ENCODE results near the gene BTBD2. TPM values are rescaled to one million over a fixed set of nuclear protein-coding genes. Genes with fewer than 3 reads are reported as not detected.
A peak's percentile ranks its signal among the peaks of the same experiment; 100 is the strongest.

The BTBD2 gene
- total and polyA plus RNA-seq, 2 of the 13 experiments (the other 11 are each of a cell fraction or from before 2014, with no cell fraction given): 28.1 to 45.3 TPM

DNA sequence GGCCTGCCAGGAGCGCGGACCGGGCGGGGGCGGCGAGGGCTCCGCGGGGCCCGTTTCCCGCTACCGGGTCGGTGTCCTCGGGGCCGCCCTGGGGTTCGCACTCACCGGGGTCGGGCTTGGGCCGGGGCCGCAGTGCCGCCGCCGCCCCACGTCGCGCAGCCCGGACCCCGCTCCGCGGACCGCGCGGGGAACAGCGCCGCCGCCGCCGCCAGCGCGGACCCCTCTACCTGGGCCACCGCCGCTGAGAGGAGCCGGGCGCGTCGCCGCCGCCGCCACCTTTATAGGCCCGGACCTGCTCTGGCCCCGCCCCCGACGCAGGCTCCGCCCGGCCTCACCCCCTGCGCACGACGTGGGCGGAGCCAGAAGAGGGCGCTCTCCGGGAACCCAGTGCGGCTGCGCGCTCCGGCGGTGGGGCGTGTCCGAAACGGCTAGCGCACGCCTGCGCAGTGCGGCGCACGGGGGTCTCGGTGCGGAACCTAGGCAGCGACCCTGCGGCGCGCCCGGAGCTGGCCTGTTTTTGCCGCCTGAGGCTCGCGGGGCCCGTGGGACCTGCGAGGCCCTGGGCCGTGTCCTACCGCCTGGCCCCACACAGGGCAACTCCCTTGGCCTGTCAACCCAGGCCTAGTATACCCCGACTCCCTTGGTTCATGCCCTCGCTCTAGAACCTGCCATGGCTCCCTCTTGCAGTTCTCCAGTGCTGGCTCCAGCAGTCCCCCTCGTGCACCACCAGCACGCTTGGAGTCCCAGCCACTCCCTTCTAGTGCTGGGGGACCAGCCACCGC is 35.7 kb upstream of the BTBD2 start, which contains the start of gene MKNK2 (continued):
- TF ChIP-seq CSRNP2 (CRISPR knock-in tag; conservative IDR thresholded peaks at IDR 0.05; ENCODE audit: low read depth) (no peak), ZIK1 (CRISPR knock-in tag; IDR thresholded peaks at IDR 0.05; ENCODE audit: borderline replicate concordance, low read depth) (peak; percentile 31; the same call in 1 of the 2 replicates), EED (CRISPR knock-in tag; IDR thresholded peaks at IDR 0.05) (peak; percentile 83; the same call in 1 of the 2 replicates), ZNF792 (CRISPR knock-in tag; IDR thresholded peaks at IDR 0.05) (peak; percentile 26; the same call in 1 of the 2 replicates), ZNF280B (CRISPR knock-in tag; IDR thresholded peaks at IDR 0.05; ENCODE audit: borderline replicate concordance) (peak; percentile 81; the same call in 1 of the 2 replicates), ZFP36L1 (CRISPR knock-in tag; IDR thresholded peaks at IDR 0.05) (no peak), SRY (CRISPR knock-in tag; IDR thresholded peaks at IDR 0.05) (peak; percentile 83; the same call in 1 of the 2 replicates), PAX8 (CRISPR knock-in tag; IDR thresholded peaks at IDR 0.05; ENCODE audit: borderline replicate concordance) (0 out of 2 replicates have a peak, but pooled peaks have one; percentile 67), HNRNPK (IDR thresholded peaks at IDR 0.05; ENCODE audit: low read depth, low read length, poor library complexity, severe bottlenecking) (peak; percentile 47), MXD4 (CRISPR knock-in tag; IDR thresholded peaks at IDR 0.05) (peak; percentile 55; the same call in 1 of the 2 replicates), HDAC1 (CRISPR knock-in tag; IDR thresholded peaks at IDR 0.05) (peak; percentile 55), ELF3 (CRISPR knock-in tag; IDR thresholded peaks at IDR 0.05) (0 out of 2 replicates have a peak, but pooled peaks have one; percentile 8), SIX4 (CRISPR knock-in tag; IDR thresholded peaks at IDR 0.05) (no peak), GATA4 (IDR thresholded peaks at IDR 0.05; ENCODE audit: borderline replicate concordance, low read depth) (peak; percentile 55; the same call in 1 of the 2 replicates), AGO2 (optimal IDR thresholded peaks at IDR 0.05; ENCODE audit: low read depth, low read length) (peak; percentile 9)
- TF ChIP-seq, protein P1, sequence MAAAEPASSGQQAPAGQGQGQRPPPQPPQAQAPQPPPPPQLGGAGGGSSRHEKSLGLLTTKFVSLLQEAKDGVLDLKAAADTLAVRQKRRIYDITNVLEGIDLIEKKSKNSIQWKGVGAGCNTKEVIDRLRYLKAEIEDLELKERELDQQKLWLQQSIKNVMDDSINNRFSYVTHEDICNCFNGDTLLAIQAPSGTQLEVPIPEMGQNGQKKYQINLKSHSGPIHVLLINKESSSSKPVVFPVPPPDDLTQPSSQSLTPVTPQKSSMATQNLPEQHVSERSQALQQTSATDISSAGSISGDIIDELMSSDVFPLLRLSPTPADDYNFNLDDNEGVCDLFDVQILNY (CRISPR knock-in tag; conservative IDR thresholded peaks at IDR 0.05): no peak
- TF ChIP-seq, protein P2, sequence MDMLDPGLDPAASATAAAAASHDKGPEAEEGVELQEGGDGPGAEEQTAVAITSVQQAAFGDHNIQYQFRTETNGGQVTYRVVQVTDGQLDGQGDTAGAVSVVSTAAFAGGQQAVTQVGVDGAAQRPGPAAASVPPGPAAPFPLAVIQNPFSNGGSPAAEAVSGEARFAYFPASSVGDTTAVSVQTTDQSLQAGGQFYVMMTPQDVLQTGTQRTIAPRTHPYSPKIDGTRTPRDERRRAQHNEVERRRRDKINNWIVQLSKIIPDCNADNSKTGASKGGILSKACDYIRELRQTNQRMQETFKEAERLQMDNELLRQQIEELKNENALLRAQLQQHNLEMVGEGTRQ (IDR thresholded peaks at IDR 0.05; ENCODE audit: low read depth, low read length): no peak
- TF ChIP-seq, protein P2 (CRISPR knock-in tag; IDR thresholded peaks at IDR 0.05; ENCODE audit: borderline replicate concordance): no peak
- TF ChIP-seq, protein P3, sequence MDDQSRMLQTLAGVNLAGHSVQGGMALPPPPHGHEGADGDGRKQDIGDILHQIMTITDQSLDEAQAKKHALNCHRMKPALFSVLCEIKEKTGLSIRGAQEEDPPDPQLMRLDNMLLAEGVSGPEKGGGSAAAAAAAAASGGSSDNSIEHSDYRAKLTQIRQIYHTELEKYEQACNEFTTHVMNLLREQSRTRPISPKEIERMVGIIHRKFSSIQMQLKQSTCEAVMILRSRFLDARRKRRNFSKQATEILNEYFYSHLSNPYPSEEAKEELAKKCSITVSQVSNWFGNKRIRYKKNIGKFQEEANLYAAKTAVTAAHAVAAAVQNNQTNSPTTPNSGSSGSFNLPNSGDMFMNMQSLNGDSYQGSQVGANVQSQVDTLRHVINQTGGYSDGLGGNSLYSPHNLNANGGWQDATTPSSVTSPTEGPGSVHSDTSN (CRISPR knock-in tag; IDR thresholded peaks at IDR 0.05; ENCODE audit: borderline replicate concordance): peak; percentile 77; the same call in 1 of the 2 replicates
- TF ChIP-seq, protein P4, sequence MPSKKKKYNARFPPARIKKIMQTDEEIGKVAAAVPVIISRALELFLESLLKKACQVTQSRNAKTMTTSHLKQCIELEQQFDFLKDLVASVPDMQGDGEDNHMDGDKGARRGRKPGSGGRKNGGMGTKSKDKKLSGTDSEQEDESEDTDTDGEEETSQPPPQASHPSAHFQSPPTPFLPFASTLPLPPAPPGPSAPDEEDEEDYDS (CRISPR knock-in tag; IDR thresholded peaks at IDR 0.05): peak; percentile 99

Data from HepG2 (cell line).